Right cardiac atrium (tissue), 5 donors: ENCODE measurements around the gene RBMS2. TPM values are rescaled to one million over a fixed set of nuclear protein-coding genes. Genes with fewer than 3 reads are reported as not detected.

Experiments used
- ATAC-seq, 2 donors: fragments of 200-7000 bp; cut with Tn5 transposase; one replicate each; pipeline versions ENCODE4 v1.8.0 to v1.9.1; 2020; ENCODE audit warnings: moderate library complexity in 2 of 2, mild to moderate bottlenecking in 1 of 2
- DNase-seq, 3 donors: peaks; one replicate each; pipeline ENCODE4 v3.0.0-alpha.2; 2020
- H3K27ac ChIP-seq: one replicate; pipeline ENCODE4 v1.5.1; 2013; ENCODE audit warnings: mild to moderate bottlenecking, low read length, control low read depth, moderate library complexity
- H3K27me3 ChIP-seq: one replicate; pipeline ENCODE4 v1.6.1; 2013; ENCODE audit not compliant: control insufficient read depth, insufficient read depth
- H3K4me1 ChIP-seq: one replicate; pipeline ENCODE4 v1.6.1; 2013; ENCODE audit warnings: low read length; ENCODE audit not compliant: control insufficient read depth, insufficient read depth
- H3K4me3 ChIP-seq: one replicate; pipeline ENCODE4 v1.5.1; 2013; ENCODE audit warnings: low read length, control low read depth
- H3K9me3 ChIP-seq: one replicate; pipeline ENCODE4 v1.6.1; 2013; ENCODE audit warnings: low read length; ENCODE audit not compliant: control insufficient read depth
- WGBS: extraction: QIAGEN DNeasy Blood & Tissue Kit; methylation state at CpG from one replicate; pipeline ENCODE4 v1.1.7; 2013; 5-methylcytosine and 5-hydroxymethylcytosine counted together
- intact Hi-C, 4 donors: fragments of 100-400 bp; cut with DNase I; formaldehyde crosslinking; loops; one replicate each; pipeline versions ENCODE4 v1.11.0 to v1.14.0; 2022 to 2023
- long read RNA-seq, 4 donors: library from polyadenylated mRNA; unstranded; transcript quantifications; one replicate each; pipeline ENCODE4 v2.0.0, GENCODE V29; 2020 to 2021
- polyA plus RNA-seq: library from polyadenylated mRNA; stranded (reverse); fragments of 200-250 nt; gene quantifications from one replicate; pipeline ENCODE4 v1.2.3, GENCODE V29; 2013
- total RNA-seq, 4 donors: library from RNA; stranded (reverse); fragmentation: NEBNext Ultra II Directional; extraction: Animal tissue kit (Norgen Biotek cat#: 25700); gene quantifications; one replicate each; pipeline ENCODE4 v1.2.1, GENCODE V29; 2021
- donor health status: healthy with polysubstance abuse.
- donor health status: DM: no; HTN: yes; CAD: no.
- donor health status: DM: no; HTN: no; CAD: no.
- donor health status: DM: no; HTN: yes; CAD: no; lungs with severe emphysema.
- donor health status: DM: yes; HTN: yes; CAD: no.

RBMS2 gene
- total RNA-seq (10 to 100 TPM; 29.6 to 41.4 (median 37.6) TPM), polyA plus RNA-seq (11.0 TPM)
- long read RNA-seq, donor 1, full-length matches to known transcripts = 5 of 22 reads
- long read RNA-seq, donor 1, partial matches to known transcripts = 2 of 22 reads
- long read RNA-seq, donor 1, other reads (novel, unspliced or antisense) = 15 of 22 reads
- long read RNA-seq, donor 2, full-length matches to known transcripts = 2 of 14 reads
- long read RNA-seq, donor 2, partial matches to known transcripts = 2 of 14 reads
- long read RNA-seq, donor 2, other reads (novel, unspliced or antisense) = 10 of 14 reads
- long read RNA-seq, donor 3, full-length matches to known transcripts = 2 of 34 reads
- long read RNA-seq, donor 3, partial matches to known transcripts = 9 of 34 reads
- long read RNA-seq, donor 3, other reads (novel, unspliced or antisense) = 23 of 34 reads
- long read RNA-seq, donor 4, full-length matches to known transcripts = 1 of 14 reads
- long read RNA-seq, donor 4, partial matches to known transcripts = 0 of 14 reads
- long read RNA-seq, donor 4, other reads (novel, unspliced or antisense) = 13 of 14 reads

- intact Hi-C loops = loop anchor here in 1 of 4 donors (5.0 kb wide), 1 partner anchor 51 kb away; no protein-coding TSS in a partner anchor
- H3K27me3 ChIP-seq = no peaks in the 10 kb centered on the region
- ATAC-seq (peak; percentile 95 to 98), DNase-seq (peak; percentile 82 to 90 (median 88))
- 1% methylated on average over 15 of the region's 15 CpGs for WGBS
- no peaks in the 10 kb centered on the region for H3K4me1 ChIP-seq
- no peaks in the 10 kb centered on the region for H3K9me3 ChIP-seq
- peak within 1 kb of the TSS; percentile 92 for H3K27ac ChIP-seq
- peak within 1 kb of the TSS; percentile 83 for H3K4me3 ChIP-seq
Observed at GRCh38 chr12:56521590-56522371, at the start of gene RBMS2. TSS of gene RBMS2 (plus strand) at chr12:56521820. CDS start at chr12:56522024, 204 bp downstream.

GRCh38 chr12:56474389-56474788 lies 47.2 kb upstream of the RBMS2 start:
- intact Hi-C loops = no loop called here
- Histone ChIP-seq H3K4me3 (no peak overlapping the region), H3K4me1 (peaks cover 1% of the 10 kb centered on the region), H3K27ac (no peak overlapping the region), H3K27me3 (no peaks in the 10 kb centered on the region), H3K9me3 (no peaks in the 10 kb centered on the region)
- WGBS = 92% methylated on average over 9 of the region's 9 CpGs
- ATAC-seq (no peak), DNase-seq (no peak)

- intact Hi-C loops = no loop called here
- no peak for ATAC-seq
- Histone ChIP-seq H3K9me3 (no peaks in the 10 kb centered on the region), H3K27me3 (no peaks in the 10 kb centered on the region), H3K4me3 (no peak overlapping the region), H3K4me1 (no peaks in the 10 kb centered on the region), H3K27ac (no peak overlapping the region)
- DNase-seq = no peak
- 84% methylated on average over 6 of the region's 6 CpGs for WGBS
Observed at GRCh38 chr12:56476143-56476542, 45.5 kb upstream of the RBMS2 start.

- H3K27me3 ChIP-seq = no peaks in the 10 kb centered on the region
- no peaks in the 10 kb centered on the region for H3K4me1 ChIP-seq
- no peak overlapping the region for H3K27ac ChIP-seq
- 97% methylated on average over 1 of the region's 1 CpG for WGBS
- DNase-seq = no peak
- no peak overlapping the region for H3K4me3 ChIP-seq
- ATAC-seq = peak; percentile 7 to 38
- H3K9me3 ChIP-seq = no peaks in the 10 kb centered on the region
- intact Hi-C loops = no loop called here
Observed at GRCh38 chr12:56476972-56477432, 44.6 kb upstream of the RBMS2 start.

- intact Hi-C loops = no loop called here
- Histone ChIP-seq H3K4me1 (no peaks in the 10 kb centered on the region), H3K9me3 (no peaks in the 10 kb centered on the region), H3K4me3 (no peak overlapping the region), H3K27me3 (no peaks in the 10 kb centered on the region), H3K27ac (no peak overlapping the region)
- WGBS = 90% methylated on average over 6 of the region's 6 CpGs
- DNase-seq (no peak), ATAC-seq (no peak)
Observed at GRCh38 chr12:56477521-56478225, 43.9 kb upstream of the RBMS2 start.

- Histone ChIP-seq H3K4me1 (no peaks in the 10 kb centered on the region), H3K27ac (no peak overlapping the region), H3K27me3 (no peaks in the 10 kb centered on the region), H3K4me3 (no peak overlapping the region), H3K9me3 (no peaks in the 10 kb centered on the region)
- DNase-seq (no peak), ATAC-seq (no peak)
- intact Hi-C loops = no loop called here
- 91% methylated on average over 7 of the region's 7 CpGs for WGBS
Observed at GRCh38 chr12:56479625-56480024, 42.0 kb upstream of the RBMS2 start.

- intact Hi-C loops = no loop called here
- no peaks in the 10 kb centered on the region for H3K9me3 ChIP-seq
- no peaks in the 10 kb centered on the region for H3K4me1 ChIP-seq
- H3K27me3 ChIP-seq = no peaks in the 10 kb centered on the region
- DNase-seq (no peak), ATAC-seq (no peak)
- no peak overlapping the region for H3K4me3 ChIP-seq
- WGBS = 90% methylated on average over 1 of the region's 1 CpG
- H3K27ac ChIP-seq = no peak overlapping the region
Observed at GRCh38 chr12:56484566-56484965, 37.1 kb upstream of the RBMS2 start.

- Histone ChIP-seq H3K4me3 (no peak overlapping the region), H3K27me3 (no peaks in the 10 kb centered on the region), H3K27ac (no peak overlapping the region), H3K4me1 (no peaks in the 10 kb centered on the region), H3K9me3 (no peaks in the 10 kb centered on the region)
- 83% methylated on average over 12 of the region's 12 CpGs for WGBS
- intact Hi-C loops = no loop called here
- DNase-seq = no peak
- ATAC-seq = no peak
Observed at GRCh38 chr12:56486694-56487093, 34.9 kb upstream of the RBMS2 start.

GRCh38 chr12:56487448-56488040 lies 34.1 kb upstream of the RBMS2 start:
- Histone ChIP-seq H3K27me3 (no peaks in the 10 kb centered on the region), H3K9me3 (no peaks in the 10 kb centered on the region), H3K4me3 (peak overlapping the region; percentile 64), H3K27ac (no peak overlapping the region), H3K4me1 (no peaks in the 10 kb centered on the region)
- ATAC-seq = peak; percentile 54 to 62
- peak; percentile 33 to 78 (median 73) for DNase-seq
- 6% methylated on average over 44 of the region's 44 CpGs for WGBS
- intact Hi-C loops = no loop called here
